Vagina (tissue), 2 donors: Measurements from ENCODE around the gene ADAMTS17.

Source experiments
- POLR2A ChIP-seq, 2 donors: fragments of 450-650 bp; IDR thresholded peaks; one replicate each; pipeline ENCODE4 v1.6.1; 2017; ENCODE audit warnings: antibody characterized with exemption in 2 of 2, mild to moderate bottlenecking in 2 of 2, moderate library complexity in 2 of 2
- POLR2AphosphoS5 ChIP-seq, 2 donors: sonication (generic); formaldehyde crosslinking; IDR thresholded peaks; one replicate each; pipeline ENCODE4 v1.9.0; 2017; ENCODE audit warnings: antibody characterized with exemption in 2 of 2, mild to moderate bottlenecking in 2 of 2, low read depth in 1 of 2; ENCODE audit not compliant: insufficient read depth in 1 of 2
- TF ChIP-seq, protein P1 (sequence below), 3 experiments: fragments of 450-650 bp in 2 of 3; fragments of 200-600 bp in 1 of 3; sonication (generic) in 1 of 3; IDR thresholded peaks; one replicate each; pipeline ENCODE4 v1.5.1; 2017 to 2019; ENCODE audit warnings: antibody characterized with exemption in 3 of 3, mild to moderate bottlenecking in 2 of 3, moderate library complexity in 2 of 3

DNA sequence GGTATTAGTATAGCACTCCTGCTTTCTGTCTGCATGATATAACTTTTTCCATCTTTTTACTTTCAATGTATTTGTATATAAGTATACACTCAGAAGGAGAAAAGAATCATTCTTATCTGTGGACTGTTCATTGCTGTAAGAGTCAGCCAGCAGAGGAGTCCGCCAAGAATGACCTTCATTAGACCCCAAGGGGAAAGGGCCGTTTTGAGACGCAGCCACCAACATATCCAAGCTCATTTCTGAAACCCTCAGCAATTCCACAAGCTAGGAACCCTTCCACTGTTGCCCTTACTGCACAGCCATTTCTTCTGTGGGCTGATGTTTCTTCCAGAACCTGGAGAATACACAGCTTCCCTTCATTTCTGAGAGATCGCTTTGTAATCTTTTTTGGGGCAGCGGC lies 301.8 kb downstream of the ADAMTS17 start:
- TF ChIP-seq POLR2AphosphoS5 (IDR thresholded peaks at IDR 0.05; ENCODE audit: insufficient read depth in 1 of 2, low read depth in 1 of 2): no peak
- TF ChIP-seq POLR2A (IDR thresholded peaks at IDR 0.05): no peak
- TF ChIP-seq, protein P1, sequence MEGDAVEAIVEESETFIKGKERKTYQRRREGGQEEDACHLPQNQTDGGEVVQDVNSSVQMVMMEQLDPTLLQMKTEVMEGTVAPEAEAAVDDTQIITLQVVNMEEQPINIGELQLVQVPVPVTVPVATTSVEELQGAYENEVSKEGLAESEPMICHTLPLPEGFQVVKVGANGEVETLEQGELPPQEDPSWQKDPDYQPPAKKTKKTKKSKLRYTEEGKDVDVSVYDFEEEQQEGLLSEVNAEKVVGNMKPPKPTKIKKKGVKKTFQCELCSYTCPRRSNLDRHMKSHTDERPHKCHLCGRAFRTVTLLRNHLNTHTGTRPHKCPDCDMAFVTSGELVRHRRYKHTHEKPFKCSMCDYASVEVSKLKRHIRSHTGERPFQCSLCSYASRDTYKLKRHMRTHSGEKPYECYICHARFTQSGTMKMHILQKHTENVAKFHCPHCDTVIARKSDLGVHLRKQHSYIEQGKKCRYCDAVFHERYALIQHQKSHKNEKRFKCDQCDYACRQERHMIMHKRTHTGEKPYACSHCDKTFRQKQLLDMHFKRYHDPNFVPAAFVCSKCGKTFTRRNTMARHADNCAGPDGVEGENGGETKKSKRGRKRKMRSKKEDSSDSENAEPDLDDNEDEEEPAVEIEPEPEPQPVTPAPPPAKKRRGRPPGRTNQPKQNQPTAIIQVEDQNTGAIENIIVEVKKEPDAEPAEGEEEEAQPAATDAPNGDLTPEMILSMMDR (IDR thresholded peaks at IDR 0.05): no peak
